Measurements from ENCODE around the gene SLC39A12.

- TF ChIP-seq CTCF (optimal IDR thresholded peaks at IDR 0.05 in 1 of 3, IDR thresholded peaks at IDR 0.05 in 1 of 3, conservative IDR thresholded peaks at IDR 0.05 in 1 of 3; ENCODE audit: extremely low read depth in 1 of 3, insufficient read depth in 2 of 3, low read length in 3 of 3) (no peak), EZH2 (IDR thresholded peaks at IDR 0.05; ENCODE audit: low read length) (no peak)
Observed at GRCh38 chr10:18079665-18080295, 128.1 kb downstream of the SLC39A12 start.

All from keratinocyte (primary cell).